ENCODE data around the gene GARIN5B. TPM values are rescaled to one million over a fixed set of nuclear protein-coding genes. Genes with fewer than 3 reads are reported as not detected.

The GARIN5B gene
- total and polyA plus RNA-seq, 2 of the 13 experiments (the other 11 are each of a cell fraction or from before 2014, with no cell fraction given), result not detected

- TF ChIP-seq, protein P1, sequence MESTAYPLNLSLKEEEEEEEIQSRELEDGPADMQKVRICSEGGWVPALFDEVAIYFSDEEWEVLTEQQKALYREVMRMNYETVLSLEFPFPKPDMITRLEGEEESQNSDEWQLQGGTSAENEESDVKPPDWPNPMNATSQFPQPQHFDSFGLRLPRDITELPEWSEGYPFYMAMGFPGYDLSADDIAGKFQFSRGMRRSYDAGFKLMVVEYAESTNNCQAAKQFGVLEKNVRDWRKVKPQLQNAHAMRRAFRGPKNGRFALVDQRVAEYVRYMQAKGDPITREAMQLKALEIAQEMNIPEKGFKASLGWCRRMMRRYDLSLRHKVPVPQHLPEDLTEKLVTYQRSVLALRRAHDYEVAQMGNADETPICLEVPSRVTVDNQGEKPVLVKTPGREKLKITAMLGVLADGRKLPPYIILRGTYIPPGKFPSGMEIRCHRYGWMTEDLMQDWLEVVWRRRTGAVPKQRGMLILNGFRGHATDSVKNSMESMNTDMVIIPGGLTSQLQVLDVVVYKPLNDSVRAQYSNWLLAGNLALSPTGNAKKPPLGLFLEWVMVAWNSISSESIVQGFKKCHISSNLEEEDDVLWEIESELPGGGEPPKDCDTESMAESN (CRISPR knock-in tag; conservative IDR thresholded peaks at IDR 0.05), result peak; percentile 86; the same call in 1 of the 2 replicates
- TF ChIP-seq HNF4A (CRISPR knock-in tag; IDR thresholded peaks at IDR 0.05) (peak; percentile 30; the same call in 1 of the 2 replicates), ZNF891 (CRISPR knock-in tag; IDR thresholded peaks at IDR 0.05) (no peak), MIER3 (CRISPR knock-in tag; IDR thresholded peaks at IDR 0.05; ENCODE audit: borderline replicate concordance) (no peak), BHLHE40 (IDR thresholded peaks at IDR 0.05; ENCODE audit: low read length) (no peak), SP4 (CRISPR knock-in tag; IDR thresholded peaks at IDR 0.05) (peak; percentile 43; the same call in 1 of the 2 replicates), HDAC2 (CRISPR knock-in tag; IDR thresholded peaks at IDR 0.05) (0 out of 2 replicates have a peak, but pooled peaks have one; percentile 22), STAG1 (CRISPR knock-in tag; IDR thresholded peaks at IDR 0.05) (no peak), ZNF816 (CRISPR knock-in tag; IDR thresholded peaks at IDR 0.05; ENCODE audit: borderline replicate concordance) (no peak), ZNF569 (CRISPR knock-in tag; IDR thresholded peaks at IDR 0.05; ENCODE audit: borderline replicate concordance) (no peak), ZNF20 (CRISPR knock-in tag; IDR thresholded peaks at IDR 0.05) (no peak), ARNT (IDR thresholded peaks at IDR 0.05) (no peak), TRIM24 (CRISPR knock-in tag; IDR thresholded peaks at IDR 0.05) (no peak), ZNF205 (CRISPR knock-in tag; IDR thresholded peaks at IDR 0.05) (no peak), CEBPB (IDR thresholded peaks at IDR 0.05; ENCODE audit: borderline replicate concordance, low read depth, low read length) (peak; percentile 74; the same call in 1 of the 2 replicates), MXD1 (CRISPR knock-in tag; IDR thresholded peaks at IDR 0.05) (no peak), ZNF672 (CRISPR knock-in tag; IDR thresholded peaks at IDR 0.05) (no peak), MXI1 (IDR thresholded peaks at IDR 0.05; ENCODE audit: borderline replicate concordance, low read depth, low read length) (no peak), GZF1 (CRISPR knock-in tag; IDR thresholded peaks at IDR 0.05) (no peak), ZFY (CRISPR knock-in tag; IDR thresholded peaks at IDR 0.05) (peak; percentile 82)
- TF ChIP-seq, protein P2, sequence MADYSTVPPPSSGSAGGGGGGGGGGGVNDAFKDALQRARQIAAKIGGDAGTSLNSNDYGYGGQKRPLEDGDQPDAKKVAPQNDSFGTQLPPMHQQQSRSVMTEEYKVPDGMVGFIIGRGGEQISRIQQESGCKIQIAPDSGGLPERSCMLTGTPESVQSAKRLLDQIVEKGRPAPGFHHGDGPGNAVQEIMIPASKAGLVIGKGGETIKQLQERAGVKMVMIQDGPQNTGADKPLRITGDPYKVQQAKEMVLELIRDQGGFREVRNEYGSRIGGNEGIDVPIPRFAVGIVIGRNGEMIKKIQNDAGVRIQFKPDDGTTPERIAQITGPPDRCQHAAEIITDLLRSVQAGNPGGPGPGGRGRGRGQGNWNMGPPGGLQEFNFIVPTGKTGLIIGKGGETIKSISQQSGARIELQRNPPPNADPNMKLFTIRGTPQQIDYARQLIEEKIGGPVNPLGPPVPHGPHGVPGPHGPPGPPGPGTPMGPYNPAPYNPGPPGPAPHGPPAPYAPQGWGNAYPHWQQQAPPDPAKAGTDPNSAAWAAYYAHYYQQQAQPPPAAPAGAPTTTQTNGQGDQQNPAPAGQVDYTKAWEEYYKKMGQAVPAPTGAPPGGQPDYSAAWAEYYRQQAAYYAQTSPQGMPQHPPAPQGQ (CRISPR knock-in tag; IDR thresholded peaks at IDR 0.05; ENCODE audit: borderline replicate concordance), result no peak
- TF ChIP-seq, protein P3, sequence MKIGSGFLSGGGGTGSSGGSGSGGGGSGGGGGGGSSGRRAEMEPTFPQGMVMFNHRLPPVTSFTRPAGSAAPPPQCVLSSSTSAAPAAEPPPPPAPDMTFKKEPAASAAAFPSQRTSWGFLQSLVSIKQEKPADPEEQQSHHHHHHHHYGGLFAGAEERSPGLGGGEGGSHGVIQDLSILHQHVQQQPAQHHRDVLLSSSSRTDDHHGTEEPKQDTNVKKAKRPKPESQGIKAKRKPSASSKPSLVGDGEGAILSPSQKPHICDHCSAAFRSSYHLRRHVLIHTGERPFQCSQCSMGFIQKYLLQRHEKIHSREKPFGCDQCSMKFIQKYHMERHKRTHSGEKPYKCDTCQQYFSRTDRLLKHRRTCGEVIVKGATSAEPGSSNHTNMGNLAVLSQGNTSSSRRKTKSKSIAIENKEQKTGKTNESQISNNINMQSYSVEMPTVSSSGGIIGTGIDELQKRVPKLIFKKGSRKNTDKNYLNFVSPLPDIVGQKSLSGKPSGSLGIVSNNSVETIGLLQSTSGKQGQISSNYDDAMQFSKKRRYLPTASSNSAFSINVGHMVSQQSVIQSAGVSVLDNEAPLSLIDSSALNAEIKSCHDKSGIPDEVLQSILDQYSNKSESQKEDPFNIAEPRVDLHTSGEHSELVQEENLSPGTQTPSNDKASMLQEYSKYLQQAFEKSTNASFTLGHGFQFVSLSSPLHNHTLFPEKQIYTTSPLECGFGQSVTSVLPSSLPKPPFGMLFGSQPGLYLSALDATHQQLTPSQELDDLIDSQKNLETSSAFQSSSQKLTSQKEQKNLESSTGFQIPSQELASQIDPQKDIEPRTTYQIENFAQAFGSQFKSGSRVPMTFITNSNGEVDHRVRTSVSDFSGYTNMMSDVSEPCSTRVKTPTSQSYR (CRISPR knock-in tag; IDR thresholded peaks at IDR 0.05; ENCODE audit: borderline replicate concordance), result peak; percentile 43; the same call in 1 of the 2 replicates
- TF ChIP-seq, protein P4, sequence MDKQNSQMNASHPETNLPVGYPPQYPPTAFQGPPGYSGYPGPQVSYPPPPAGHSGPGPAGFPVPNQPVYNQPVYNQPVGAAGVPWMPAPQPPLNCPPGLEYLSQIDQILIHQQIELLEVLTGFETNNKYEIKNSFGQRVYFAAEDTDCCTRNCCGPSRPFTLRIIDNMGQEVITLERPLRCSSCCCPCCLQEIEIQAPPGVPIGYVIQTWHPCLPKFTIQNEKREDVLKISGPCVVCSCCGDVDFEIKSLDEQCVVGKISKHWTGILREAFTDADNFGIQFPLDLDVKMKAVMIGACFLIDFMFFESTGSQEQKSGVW (CRISPR knock-in tag; IDR thresholded peaks at IDR 0.05; ENCODE audit: borderline replicate concordance), result no peak
Observed at GRCh38 chr19:55377356-55378131, 14.5 kb upstream of the GARIN5B start (continued).
